ENCODE results near the gene AXDND1.

GRCh38 chr1:179558078-179558477 is 192.3 kb downstream of the AXDND1 start:
- TF ChIP-seq EP300 (IDR thresholded peaks at IDR 0.05; ENCODE audit: borderline replicate concordance) (no peak), CEBPB (IDR thresholded peaks at IDR 0.05) (no peak), TEAD4 (IDR thresholded peaks at IDR 0.05) (no peak), NFIC (IDR thresholded peaks at IDR 0.05) (no peak), USF1 (IDR thresholded peaks at IDR 0.05) (no peak), FOXM1 (IDR thresholded peaks at IDR 0.05; ENCODE audit: borderline replicate concordance, low read depth) (no peak), TCF12 (IDR thresholded peaks at IDR 0.05; ENCODE audit: low read depth) (no peak), RAD21 (IDR thresholded peaks at IDR 0.05; ENCODE audit: low read depth) (no peak)

Measured in Ishikawa (cell line).